ENCODE measurements around the gene SEMA3C. TPM values are rescaled to one million over a fixed set of nuclear protein-coding genes. Genes with fewer than 3 reads are reported as not detected.

Gene SEMA3C
- total RNA-seq, 2 experiments from 2014 or later: 0.08 TPM

DNA sequence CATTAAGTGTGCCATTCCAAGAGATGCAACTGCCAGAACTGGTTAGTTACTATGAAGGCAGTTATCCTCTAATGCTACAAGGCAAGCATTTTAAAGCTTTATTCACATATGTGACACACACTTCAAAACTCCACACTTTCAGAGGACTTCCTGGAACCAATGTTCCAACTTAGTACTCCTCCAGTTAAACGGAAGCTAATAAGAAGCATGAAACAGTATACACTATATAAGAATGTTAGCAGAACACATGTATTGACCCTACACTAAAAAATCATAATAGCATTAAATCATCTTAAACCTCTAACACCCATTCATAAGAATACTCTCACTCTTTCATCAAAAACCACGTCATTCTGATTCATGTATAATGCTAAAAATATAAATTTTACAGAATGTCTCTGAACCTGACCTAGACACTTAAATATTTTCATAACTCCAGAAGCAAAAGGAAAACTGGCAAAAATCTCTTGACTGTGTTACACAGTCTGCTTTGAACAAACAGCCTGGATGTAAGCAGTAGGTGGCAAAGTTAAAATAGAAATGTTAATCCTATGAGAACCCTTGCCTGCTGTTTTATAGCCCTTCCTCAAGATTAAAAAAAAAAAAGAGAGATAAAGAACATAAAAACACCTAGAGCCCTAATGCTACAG is 135.0 kb downstream of the SEMA3C start:
- no peak overlapping the region for H3K4me3 ChIP-seq (ENCODE audit: low read length)
- Mint-ChIP-seq H3K9me3 (peaks cover 2% of the 10 kb centered on the region), H3K4me3 (no peak overlapping the region), H3K27ac (no peak overlapping the region), H3K4me1 (ENCODE audit: low read depth) (no peaks in the 10 kb centered on the region), H3K27me3 (no peaks in the 10 kb centered on the region), H3K36me3 (ENCODE audit: low read depth) (no peaks in the 10 kb centered on the region)
- no peaks in the 10 kb centered on the region for H3K36me3 ChIP-seq (ENCODE audit: insufficient read depth, low read length)
- H3K9me3 ChIP-seq (ENCODE audit: control insufficient read depth in 1 of 2, insufficient read depth in 1 of 2, low read length in 2 of 2): peaks cover 0 to 3% of the 10 kb centered on the region in 2 experiments
- TF ChIP-seq CTCF (IDR thresholded peaks at IDR 0.05): no peak
- no peak for DNase-seq
- ATAC-seq (ENCODE audit: poor library complexity): no peak
- ChIA-PET CTCF (no interaction called here), POLR2A (no interaction called here)
- no peaks in the 10 kb centered on the region for H3K27me3 ChIP-seq (ENCODE audit: control insufficient read depth in 1 of 2, insufficient read depth in 2 of 2, low read length in 2 of 2)
- no peaks in the 10 kb centered on the region for H3K4me1 ChIP-seq (ENCODE audit: insufficient read depth, low read length)
- intact Hi-C loops (cut with DNase I, micrococcal nuclease): no loop called here
- no peak overlapping the region for H3K27ac ChIP-seq (ENCODE audit: low read depth in 1 of 2, low read length in 2 of 2)

DNA sequence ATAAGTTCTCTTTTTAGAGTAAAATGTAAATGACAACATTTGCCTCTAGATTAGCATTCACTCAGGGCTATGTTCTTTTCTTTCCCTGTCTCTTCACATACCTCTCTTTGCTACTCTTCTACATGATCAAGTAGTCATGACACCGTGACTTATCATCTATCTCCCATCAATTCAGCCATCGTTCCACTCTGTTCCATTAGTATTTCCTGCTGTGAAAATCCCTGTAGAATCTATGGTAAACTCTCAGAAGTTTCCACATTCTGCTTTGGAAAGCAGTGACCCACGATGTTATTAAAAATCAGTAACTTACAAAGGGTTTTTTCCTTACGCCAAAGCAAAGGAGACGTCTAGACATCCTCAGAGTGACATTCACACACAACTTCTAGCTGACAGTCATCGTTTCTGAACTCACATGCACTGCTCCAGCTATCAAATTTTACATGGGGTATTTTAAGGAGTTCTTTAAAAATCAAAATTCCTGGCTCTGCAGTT is 135.6 kb downstream of the SEMA3C start:
- no peak overlapping the region for H3K27ac Mint-ChIP-seq
- ChIA-PET CTCF (no interaction called here), POLR2A (no interaction called here)
- no peaks in the 10 kb centered on the region for H3K4me1 Mint-ChIP-seq (ENCODE audit: low read depth)
- intact Hi-C loops (cut with DNase I, micrococcal nuclease): no loop called here
- H3K9me3 ChIP-seq (ENCODE audit: control insufficient read depth in 1 of 2, insufficient read depth in 1 of 2, low read length in 2 of 2): peaks cover 0 to 3% of the 10 kb centered on the region in 2 experiments
- DNase-seq (no peak), ATAC-seq (ENCODE audit: poor library complexity) (no peak)
- no peak overlapping the region for H3K4me3 Mint-ChIP-seq
- peaks cover 2% of the 10 kb centered on the region for H3K9me3 Mint-ChIP-seq
- no peaks in the 10 kb centered on the region for H3K27me3 ChIP-seq (ENCODE audit: control insufficient read depth in 1 of 2, insufficient read depth in 2 of 2, low read length in 2 of 2)
- no peaks in the 10 kb centered on the region for H3K36me3 ChIP-seq (ENCODE audit: insufficient read depth, low read length)
- TF ChIP-seq CTCF (IDR thresholded peaks at IDR 0.05): no peak
- no peaks in the 10 kb centered on the region for H3K27me3 Mint-ChIP-seq
- H3K4me1 ChIP-seq (ENCODE audit: insufficient read depth, low read length): no peaks in the 10 kb centered on the region
- H3K4me3 ChIP-seq (ENCODE audit: low read length): no peak overlapping the region
- H3K36me3 Mint-ChIP-seq (ENCODE audit: low read depth): no peaks in the 10 kb centered on the region
- H3K27ac ChIP-seq (ENCODE audit: low read depth in 1 of 2, low read length in 2 of 2): no peak overlapping the region

- Mint-ChIP-seq H3K9me3 (peaks cover 2% of the 10 kb centered on the region), H3K36me3 (ENCODE audit: low read depth) (no peaks in the 10 kb centered on the region), H3K27ac (no peak overlapping the region), H3K4me3 (no peak overlapping the region), H3K27me3 (no peaks in the 10 kb centered on the region), H3K4me1 (ENCODE audit: low read depth) (no peaks in the 10 kb centered on the region)
- H3K27me3 ChIP-seq (ENCODE audit: control insufficient read depth in 1 of 2, insufficient read depth in 2 of 2, low read length in 2 of 2): no peaks in the 10 kb centered on the region
- H3K4me3 ChIP-seq (ENCODE audit: low read length): no peak overlapping the region
- POLR2A ChIA-PET: no interaction called here
- H3K27ac ChIP-seq (ENCODE audit: low read depth in 1 of 2, low read length in 2 of 2): no peak overlapping the region
- H3K36me3 ChIP-seq (ENCODE audit: insufficient read depth, low read length): no peaks in the 10 kb centered on the region
- no peak for TF ChIP-seq CTCF (IDR thresholded peaks at IDR 0.05)
- H3K9me3 ChIP-seq (ENCODE audit: control insufficient read depth in 1 of 2, insufficient read depth in 1 of 2, low read length in 2 of 2): peaks cover 0 to 3% of the 10 kb centered on the region in 2 experiments
- H3K4me1 ChIP-seq (ENCODE audit: insufficient read depth, low read length): no peaks in the 10 kb centered on the region
- CTCF ChIA-PET: no interaction called here
- DNase-seq: no peak
- ATAC-seq (ENCODE audit: poor library complexity): no peak
- intact Hi-C loops (cut with DNase I, micrococcal nuclease): no loop called here
Measured at GRCh38 chr7:80781561-80781979, 137.3 kb downstream of the SEMA3C start.

Data from CD4-positive, alpha-beta T cell (primary cell).